Thyroid gland (tissue), 4 donors: ENCODE data around the gene CTIF.

Source experiments
- CTCF ChIP-seq, 6 experiments: fragments of 200-600 bp in 3 of 6; fragments of 450-650 bp in 3 of 6; sonication (generic) in 3 of 6; IDR thresholded peaks; one replicate each; pipeline ENCODE4 v1.5.1; 2016 to 2019; ENCODE audit warnings: antibody characterized with exemption in 6 of 6, mild to moderate bottlenecking in 2 of 6, inconsistent platforms in 1 of 6, moderate library complexity in 1 of 6
- POLR2A ChIP-seq, 2 donors: fragments of 450-650 bp; IDR thresholded peaks; one replicate each; pipeline ENCODE4 v1.6.1; 2017; ENCODE audit warnings: antibody characterized with exemption in 2 of 2, mild to moderate bottlenecking in 2 of 2, moderate library complexity in 1 of 2

GRCh38 chr18:48682768-48683167, 143.9 kb downstream of the CTIF start:
- no peak for TF ChIP-seq POLR2A (IDR thresholded peaks at IDR 0.05)
- no peak for TF ChIP-seq CTCF (IDR thresholded peaks at IDR 0.05)
